Endometrial microvascular endothelial cells (primary cell): Measurements from ENCODE around the gene AP1M2. TPM values are rescaled to one million over a fixed set of nuclear protein-coding genes. Genes with fewer than 3 reads are reported as not detected.

ENCODE experiments used
- in situ Hi-C: cut with HindIII; loops from 2 replicates; pipeline ENCODE4 v1.10.0; 2017; ENCODE audit warnings: low sequenced_read_pairs, low pct_unique_long_range_greater_than_20kb; ENCODE audit errors: inconsistent ontology term
- total RNA-seq: library from RNA; depleted of rRNA; stranded (reverse); fragments of >200 nt; gene quantifications from one replicate; pipeline ENCODE4 v1.2.3, GENCODE V29; 2015; ENCODE audit errors: inconsistent ontology term

AP1M2 gene
- total RNA-seq: not detected

DNA sequence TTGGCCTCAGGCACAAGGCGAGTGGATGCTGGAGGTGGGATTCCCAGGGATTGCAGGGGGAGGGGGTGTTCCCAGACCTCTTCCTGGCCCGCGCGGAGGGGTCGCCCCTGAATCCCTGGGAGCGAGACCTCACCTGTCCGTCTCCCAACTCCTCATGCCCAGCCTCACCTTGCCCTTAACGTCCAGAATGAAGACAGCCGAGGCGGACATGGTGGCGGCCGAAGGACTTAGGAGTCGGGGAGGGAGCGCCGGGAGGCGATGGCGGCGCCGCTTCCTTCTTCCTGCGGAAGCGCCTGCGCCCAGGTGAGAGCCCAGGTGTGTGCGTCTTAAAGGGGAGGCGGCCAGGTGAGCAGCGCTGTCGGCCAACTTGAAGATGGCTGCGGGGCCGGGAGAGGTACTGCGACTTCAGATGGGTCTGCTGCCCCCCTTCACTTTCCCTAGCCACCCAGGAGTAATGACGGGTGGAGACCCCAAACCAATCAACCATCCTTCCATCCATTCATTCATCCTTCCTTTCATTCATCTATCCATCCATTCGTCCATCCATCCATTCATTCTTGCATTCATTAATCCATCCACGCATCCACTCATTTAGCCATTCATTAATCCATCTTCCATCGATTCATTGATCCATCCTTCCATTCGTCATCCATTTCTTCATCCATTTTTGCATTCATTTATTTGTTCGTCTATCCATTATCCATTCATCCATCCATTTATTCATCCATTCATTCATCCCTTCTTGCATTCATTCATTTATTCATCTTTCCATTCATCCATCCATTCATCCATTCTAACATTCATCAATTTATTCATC lies at the start of gene AP1M2:
TSS of gene AP1M2 (minus strand) at position 291 of the 817 bp plus-strand sequence. CDS start at position 210, 81 bp downstream.
- in situ Hi-C loops: no loop called here

DNA sequence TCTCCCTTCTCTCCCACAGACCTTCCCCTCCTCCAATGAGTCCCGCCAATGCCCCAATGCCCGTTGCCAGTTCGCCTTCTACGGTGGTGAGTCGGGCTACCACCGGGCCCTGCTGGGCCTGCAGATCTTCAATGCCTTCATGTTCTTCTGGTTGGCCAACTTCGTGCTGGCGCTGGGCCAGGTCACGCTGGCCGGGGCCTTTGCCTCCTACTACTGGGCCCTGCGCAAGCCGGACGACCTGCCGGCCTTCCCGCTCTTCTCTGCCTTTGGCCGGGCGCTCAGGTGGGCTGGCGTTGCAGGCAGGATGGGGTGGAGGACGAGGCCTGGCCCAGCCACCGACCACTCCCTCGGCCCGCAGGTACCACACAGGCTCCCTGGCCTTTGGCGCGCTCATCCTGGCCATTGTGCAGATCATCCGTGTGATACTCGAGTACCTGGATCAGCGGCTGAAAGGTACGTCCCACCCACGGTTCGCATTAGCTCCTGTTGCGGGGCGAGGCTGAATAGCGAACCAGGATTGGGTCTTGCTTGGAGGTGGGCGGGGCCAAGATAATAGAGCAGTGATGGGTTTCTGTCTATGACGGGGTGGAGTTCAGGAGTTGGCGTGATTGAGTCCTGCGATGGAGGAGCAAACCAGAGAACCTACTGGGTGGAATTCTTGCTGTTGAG lies 49.3 kb upstream of the AP1M2 start:
- in situ Hi-C loops: no loop called here

DNA sequence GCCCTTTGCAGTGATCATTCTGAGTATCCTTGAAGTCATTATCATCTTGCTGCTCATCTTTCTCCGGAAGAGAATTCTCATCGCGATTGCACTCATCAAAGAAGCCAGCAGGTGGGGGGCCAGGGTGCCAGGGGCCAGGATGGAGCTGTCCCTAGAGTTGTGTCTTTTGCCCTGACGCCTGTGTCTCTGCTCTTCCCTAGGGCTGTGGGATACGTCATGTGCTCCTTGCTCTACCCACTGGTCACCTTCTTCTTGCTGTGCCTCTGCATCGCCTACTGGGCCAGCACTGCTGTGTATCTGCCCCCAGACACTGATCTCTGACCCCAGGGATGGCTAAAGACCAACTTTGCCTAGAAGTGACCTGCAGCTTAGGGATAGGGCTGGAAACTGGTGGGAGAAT lies 47.9 kb upstream of the AP1M2 start:
- in situ Hi-C loops: no loop called here

DNA sequence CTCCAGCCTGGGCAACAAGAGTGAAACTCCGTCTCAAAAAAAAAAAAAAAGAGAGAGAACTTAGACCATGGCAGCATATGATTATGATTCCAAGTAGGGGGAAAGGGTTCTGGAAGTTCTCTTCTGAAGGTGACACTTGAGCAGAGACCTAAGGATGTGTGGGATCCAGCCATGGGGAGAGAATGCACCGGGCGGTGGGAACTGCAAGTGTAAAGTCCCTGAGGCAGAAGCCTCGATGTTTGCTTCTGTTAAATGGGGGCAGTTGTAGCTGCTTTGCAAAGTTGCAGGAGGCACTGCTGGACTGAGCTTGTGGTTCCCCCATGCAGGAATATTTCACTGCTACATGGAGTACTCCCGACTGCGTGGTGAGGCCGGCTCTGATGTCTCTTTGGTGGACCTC lies 47.3 kb upstream of the AP1M2 start:
- in situ Hi-C loops: no loop called here

DNA sequence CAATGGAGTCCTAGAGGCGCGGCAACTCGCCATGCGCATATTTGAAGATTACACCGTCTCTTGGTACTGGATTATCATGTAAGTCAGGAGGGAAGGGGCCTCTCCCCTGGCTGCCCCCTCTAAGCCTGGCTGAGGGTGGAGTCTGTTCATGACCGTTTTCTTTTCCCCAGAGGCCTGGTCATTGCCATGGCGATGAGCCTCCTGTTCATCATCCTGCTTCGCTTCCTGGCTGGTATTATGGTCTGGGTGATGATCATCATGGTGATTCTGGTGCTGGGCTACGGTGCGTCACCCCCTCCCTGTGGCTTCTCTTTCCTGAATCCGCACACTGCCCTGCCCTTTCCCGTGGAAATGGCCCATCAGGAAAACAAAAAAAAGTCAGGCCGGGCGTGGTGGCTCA lies 44.8 kb upstream of the AP1M2 start:
- in situ Hi-C loops: no loop called here

DNA sequence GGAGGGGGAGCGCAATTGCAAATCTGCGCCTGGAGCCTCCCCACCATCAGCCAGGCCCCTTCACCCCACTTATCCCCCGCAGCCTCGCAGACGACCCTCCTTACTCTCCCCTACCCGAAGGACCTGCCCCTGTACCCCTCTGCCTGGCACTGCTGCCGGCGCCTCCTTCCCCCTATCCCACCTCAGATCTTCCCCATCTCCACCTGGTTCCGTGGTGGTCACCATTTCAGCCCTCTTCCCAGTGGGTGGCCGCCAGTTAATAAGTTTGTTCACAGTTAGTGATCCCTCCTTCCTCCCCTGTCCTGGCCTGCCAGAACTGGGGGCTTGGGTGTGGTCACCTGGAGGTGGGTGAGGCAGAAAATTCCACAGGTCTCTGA lies 38.6 kb upstream of the AP1M2 start:
- in situ Hi-C loops: no loop called here

DNA sequence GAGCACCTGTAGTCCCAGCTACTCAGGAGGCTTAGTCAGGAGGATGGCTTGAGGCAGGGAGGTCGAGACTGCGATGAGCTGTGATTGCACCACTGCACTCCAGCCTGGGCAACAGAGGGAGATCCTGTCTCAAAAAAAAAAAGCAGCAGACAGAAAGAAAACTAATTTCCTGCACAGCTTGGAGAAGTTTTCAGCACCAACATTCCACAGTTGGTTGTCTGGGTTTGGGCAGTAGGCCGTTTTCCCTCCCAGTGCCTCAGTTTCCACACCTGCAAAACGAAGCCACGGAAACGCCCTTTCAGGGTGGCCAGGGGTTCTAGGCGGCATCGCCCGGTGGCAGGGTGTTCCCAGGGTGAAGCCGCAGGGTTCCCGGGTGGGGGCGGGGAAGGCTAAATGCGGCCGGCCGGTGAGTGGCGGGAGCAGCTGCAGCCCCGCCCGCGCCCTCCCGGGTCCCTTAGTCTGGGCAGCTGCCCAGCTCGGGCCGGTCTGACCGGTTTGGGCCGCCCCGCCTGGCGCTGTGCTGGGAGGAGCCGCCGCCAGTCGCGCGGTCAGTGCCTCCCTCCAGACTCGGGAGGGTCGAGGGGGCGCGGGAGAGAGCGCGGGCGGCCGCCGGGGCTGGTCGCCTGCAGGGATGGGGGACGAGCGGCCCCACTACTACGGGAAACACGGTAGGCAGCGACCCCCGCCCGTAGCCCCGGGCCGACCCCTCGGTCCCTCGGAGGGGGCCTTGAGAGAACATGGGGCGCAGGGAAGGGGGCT lies 38.1 kb upstream of the AP1M2 start, which contains the start of gene SLC44A2:
TSS of gene SLC44A2 (plus strand) at position 551 of the 759 bp plus-strand sequence. CDS start at position 632, 81 bp downstream.
- in situ Hi-C loops: no loop called here

DNA sequence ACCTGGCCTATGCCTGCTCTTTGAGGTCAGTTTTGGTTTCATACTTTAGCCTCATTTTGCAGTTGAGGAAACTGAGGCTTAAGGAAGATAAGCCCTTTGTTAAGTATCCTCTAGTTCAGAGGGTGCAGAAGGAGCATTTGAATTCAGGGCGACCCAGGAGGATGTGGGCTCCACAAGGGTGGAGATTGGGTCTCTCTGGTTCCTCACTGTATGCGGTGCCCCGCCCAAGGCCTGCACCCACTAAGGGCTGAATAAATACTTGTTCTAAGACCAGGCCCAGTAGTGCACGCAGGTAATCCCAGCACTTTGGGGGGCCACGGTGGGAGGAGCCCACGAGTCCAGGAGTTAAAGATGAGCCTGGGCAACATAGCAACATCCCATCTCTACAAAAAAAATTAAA lies 37.5 kb upstream of the AP1M2 start:
- in situ Hi-C loops: no loop called here

DNA sequence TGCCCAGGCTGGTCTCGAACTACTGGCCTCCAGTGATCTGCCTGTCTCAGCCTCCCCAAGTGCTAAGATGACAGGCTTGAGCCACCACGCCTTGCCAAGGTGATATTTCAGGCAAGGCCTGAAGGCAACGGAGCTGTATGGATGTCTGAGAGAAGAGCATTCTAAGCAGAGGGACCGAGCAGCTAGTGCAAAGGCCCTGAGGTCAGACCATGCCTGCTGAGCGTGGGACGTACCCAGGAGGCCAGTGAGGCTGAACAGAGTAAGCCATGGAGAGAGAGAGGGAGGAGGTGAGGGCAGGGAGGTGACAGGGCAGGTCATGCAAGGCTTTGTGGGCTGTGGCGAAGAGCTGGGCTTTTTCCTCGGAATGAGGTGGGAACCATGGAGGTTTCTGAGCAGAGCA lies 34.9 kb upstream of the AP1M2 start:
- in situ Hi-C loops: no loop called here

DNA sequence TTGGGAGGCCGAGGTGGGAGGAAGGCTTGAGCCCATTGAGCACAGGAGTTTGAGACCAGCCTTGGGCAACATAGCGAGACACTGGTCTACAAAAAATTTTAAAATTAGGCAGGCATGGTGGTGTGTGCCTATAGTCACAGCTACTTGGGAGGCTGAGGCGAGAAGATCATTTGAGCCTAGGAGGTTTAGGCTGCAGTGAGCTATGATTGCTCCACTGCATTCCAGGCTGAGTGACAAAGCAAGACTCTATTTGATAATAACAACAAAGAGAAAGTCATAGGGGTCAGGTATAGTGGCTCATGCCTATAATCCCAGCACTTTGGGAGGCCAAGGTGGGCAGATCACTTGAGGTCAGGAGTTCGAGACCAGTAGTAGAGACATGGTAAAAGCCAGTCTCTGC lies 33.7 kb upstream of the AP1M2 start:
- in situ Hi-C loops: no loop called here

DNA sequence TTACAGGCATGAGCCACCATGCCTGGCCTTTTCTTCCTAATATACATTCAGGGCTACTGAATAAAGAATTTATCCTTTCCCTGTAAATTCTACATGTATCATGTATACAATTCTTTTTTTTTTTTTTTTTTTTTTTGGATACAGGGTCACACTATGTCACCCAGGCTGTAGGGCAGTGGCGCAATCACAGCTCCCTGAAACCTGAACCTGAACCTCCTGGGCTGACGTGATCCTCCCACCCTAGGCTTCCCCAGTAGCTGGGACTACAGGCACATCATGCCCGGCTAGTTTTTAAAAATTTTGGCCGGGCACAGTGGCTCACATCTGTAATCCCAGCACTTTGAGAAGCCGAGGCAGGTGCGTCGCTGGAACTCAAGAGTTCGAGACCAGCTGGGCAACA lies 31.7 kb upstream of the AP1M2 start:
- in situ Hi-C loops: no loop called here

DNA sequence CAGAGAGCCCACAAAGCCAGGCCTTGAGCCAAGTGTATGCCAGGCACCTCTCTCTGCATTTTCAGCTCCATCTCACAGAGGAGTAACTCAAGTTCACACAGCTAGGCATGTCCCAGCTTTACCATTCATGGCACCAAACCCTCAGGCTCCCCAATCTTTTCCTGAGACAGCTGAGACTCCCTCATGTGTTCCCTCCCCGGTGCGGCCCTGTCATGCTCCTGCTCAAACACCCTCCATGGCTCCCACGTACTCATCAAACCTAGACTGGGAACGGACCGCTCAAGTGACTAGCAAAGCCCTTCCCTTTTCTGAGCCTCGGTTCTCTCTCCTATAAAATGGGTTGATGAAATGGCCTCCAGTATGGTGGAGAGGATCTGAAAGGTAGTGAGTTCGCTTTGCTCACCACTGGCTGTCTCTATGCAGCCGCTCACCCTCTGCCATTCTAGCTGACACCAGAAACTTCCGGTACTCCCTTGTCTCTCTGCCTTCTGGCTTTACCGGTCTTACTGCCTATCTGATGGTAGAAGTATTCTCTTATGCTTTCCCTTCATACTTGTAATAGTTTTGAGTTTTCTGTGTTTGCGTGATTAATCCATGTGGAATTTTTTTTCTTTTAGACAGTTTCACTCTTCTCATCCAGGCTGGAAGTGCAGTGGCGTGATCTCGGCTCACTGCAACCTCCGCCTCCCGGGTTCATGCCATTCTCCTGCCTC lies 30.5 kb upstream of the AP1M2 start:
- in situ Hi-C loops: no loop called here

DNA sequence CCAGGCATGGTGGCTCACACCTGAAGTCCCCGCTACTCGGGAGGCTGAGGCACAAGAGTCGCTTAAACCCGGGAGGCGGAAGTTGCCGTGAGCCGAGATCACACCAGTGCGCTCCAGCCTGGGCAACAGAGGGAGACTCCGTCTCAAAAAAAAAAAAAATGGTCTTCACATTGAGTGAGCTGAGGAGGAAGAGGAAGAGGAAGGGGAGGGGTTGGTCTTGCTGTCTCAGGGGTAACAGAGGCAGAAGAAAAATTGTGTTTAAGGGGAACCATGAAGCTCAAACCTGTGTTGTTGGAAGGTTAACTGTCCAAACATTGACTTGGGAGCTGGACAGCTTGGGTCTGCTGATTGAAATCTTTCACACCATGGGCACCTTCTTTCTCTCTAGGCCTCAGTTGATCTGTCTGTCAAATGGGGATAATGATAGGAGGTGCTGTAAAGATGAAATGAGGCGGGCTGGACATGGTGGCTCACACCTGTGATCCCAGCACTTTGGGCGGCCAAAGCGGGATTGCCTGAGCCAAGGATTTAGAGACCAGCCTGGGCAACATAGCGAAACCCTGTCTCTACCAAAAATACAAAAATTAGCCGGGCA lies 28.4 kb upstream of the AP1M2 start:
- in situ Hi-C loops: no loop called here

DNA sequence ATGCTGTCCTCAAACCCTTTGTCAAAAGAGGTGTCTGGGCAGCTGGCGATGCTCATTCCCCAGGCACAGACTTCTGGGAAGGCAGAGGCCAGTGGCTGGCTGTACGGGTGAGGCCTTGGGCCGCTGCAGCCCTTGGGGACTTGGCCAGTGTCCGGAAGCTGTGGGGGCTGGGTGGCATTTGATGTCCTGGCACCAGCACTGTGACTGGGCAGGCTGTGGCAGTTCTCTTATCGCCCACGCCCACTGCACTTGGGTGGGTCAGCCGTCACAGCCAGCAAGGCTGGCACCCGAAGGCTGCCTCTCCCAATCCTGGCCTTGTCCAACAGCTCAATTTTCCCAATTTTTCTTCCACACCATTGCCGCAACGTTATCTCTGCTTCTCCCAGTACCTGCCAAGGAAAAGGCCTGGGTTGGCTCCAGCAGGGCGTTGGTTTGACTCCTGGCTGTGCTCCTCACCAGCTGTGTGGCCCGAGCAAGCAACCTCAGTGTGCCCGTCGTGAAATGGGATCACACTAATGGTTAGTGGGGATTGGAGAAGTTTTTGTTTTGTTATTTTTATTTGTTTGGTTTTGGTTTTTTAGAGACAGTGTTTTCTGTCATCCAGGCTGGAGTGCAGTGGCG lies 25.5 kb upstream of the AP1M2 start:
- in situ Hi-C loops: no loop called here

DNA sequence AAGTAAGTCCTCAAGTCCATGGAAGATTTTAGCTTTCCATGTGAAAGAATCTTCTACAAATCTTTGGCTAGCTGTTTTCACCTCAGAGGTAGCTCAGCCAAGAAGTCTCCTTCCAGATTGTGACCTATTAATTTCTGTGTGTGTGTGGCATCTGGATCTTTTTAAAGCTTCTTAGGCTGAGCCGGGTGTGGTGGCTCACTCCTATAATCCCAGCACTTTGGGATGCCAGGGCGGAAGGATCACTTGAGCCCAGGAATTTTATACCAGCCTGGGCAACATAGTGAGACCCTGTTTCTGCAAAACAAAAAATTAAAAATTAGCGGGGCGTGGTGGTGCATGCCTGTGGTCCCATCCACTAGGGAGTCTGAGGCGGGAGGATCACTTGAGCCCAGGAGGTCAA lies 24.8 kb upstream of the AP1M2 start:
- in situ Hi-C loops: no loop called here

DNA sequence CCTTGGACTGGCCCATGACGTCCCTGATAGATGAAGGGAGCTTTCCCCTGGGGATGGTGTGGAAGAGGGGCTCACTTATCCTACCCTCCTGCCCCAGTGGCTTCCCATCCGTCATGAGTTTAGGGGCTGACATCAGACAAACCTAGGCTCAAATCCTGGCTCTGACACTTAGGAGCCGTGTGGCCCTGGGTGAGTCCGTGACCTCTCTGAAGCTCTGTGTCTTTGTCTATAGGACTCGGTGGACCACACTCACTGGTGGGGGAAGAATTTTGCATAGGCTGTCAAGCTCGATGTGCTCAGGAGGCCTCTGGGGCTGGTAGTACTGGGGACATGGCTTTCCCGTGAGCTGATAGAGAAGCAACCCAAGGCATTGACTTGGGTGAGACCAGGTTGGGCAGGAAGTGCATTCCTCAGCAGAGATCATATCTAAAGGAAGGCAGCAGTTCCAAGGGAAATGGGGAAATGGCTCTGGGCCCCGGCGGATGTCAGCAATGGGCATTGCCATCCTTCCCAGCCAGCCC lies 17.4 kb upstream of the AP1M2 start:
- in situ Hi-C loops: no loop called here

DNA sequence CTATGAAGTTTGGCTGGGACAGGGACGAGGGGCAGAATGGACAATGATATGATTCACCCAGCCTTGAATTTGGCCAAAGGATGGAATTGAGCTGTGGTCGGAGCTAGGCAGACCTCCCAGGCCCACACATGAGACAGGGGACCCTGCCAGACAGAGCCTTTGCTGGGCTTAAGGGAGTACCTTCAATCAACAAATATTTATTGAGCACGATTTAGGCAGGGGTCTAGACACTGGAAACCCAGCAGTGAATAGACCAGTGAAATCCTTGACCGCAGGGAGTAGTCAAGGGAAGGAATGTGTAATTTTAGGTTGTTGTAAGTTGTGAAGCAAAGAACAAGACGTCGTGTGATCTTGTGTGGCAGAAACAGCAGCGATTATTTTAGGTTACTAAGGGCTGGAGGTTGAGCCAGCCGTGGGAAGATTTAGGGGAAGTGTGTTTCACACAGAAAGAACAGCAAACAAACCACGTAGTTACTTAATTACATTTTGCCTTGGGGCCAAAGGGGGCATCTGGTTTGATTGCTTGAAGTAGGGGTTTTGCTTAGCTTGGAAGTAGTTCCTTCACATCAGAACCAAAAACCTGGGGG lies 16.9 kb upstream of the AP1M2 start:
- in situ Hi-C loops: no loop called here
